Hepatocyte (in vitro differentiated cells): Measurements from ENCODE around the gene MAPK8. TPM values are rescaled to one million over a fixed set of nuclear protein-coding genes. Genes with fewer than 3 reads are reported as not detected.

Experiments used
- DNase-seq: peaks from one replicate; pipeline ENCODE4 v3.0.0-alpha.2; 2016; ENCODE audit warnings: low spot score
- H2AFZ ChIP-seq: fragments of 200-600 bp; sonication (generic); 2 replicates; pipeline ENCODE4 v1.6.0; 2016; ENCODE audit warnings: antibody characterized with exemption, mild to moderate bottlenecking
- H3K27ac ChIP-seq: fragments of 200-600 bp; sonication (generic); 2 replicates; pipeline ENCODE4 v1.5.1; 2016; ENCODE audit warnings: mild to moderate bottlenecking
- H3K27me3 ChIP-seq: fragments of 200-600 bp; sonication (generic); 2 replicates; pipeline ENCODE4 v1.6.1; 2016
- H3K36me3 ChIP-seq: fragments of 200-600 bp; sonication (generic); replicated peaks from 2 replicates; pipeline ENCODE4 v1.5.1; 2016; ENCODE audit warnings: low read depth; ENCODE audit not compliant: insufficient read depth
- H3K4me1 ChIP-seq: fragments of 200-600 bp; sonication (generic); 2 replicates; pipeline ENCODE4 v1.5.1; 2016; ENCODE audit warnings: mild to moderate bottlenecking, moderate library complexity; ENCODE audit not compliant: insufficient read depth
- H3K4me2 ChIP-seq: fragments of 200-600 bp; sonication (generic); 2 replicates; pipeline ENCODE4 v1.6.0; 2016
- H3K4me3 ChIP-seq: fragments of 200-600 bp; sonication (generic); 2 replicates; pipeline ENCODE4 v1.5.1; 2016; ENCODE audit warnings: mild to moderate bottlenecking
- H3K79me2 ChIP-seq: fragments of 200-600 bp; sonication (generic); 2 replicates; pipeline ENCODE4 v1.6.0; 2017; ENCODE audit warnings: mild to moderate bottlenecking
- H3K9me2 ChIP-seq: fragments of 200-600 bp; sonication (generic); replicated peaks from 2 replicates; pipeline ENCODE4 v1.6.0; 2017; ENCODE audit warnings: mild to moderate bottlenecking; ENCODE audit not compliant: insufficient read depth
- H3K9me3 ChIP-seq: fragments of 200-600 bp; sonication (generic); 2 replicates; pipeline ENCODE4 v1.5.1; 2016; ENCODE audit warnings: low read depth, mild to moderate bottlenecking
- H4K20me1 ChIP-seq: fragments of 200-600 bp; sonication (generic); 2 replicates; pipeline ENCODE4 v1.6.0; 2016; ENCODE audit warnings: mild to moderate bottlenecking; ENCODE audit not compliant: insufficient read depth, poor library complexity, severe bottlenecking
- EZH2 ChIP-seq: fragments of 200-600 bp; sonication (generic); IDR thresholded peaks from 2 replicates; pipeline ENCODE4 v1.6.1; 2016; ENCODE audit warnings: antibody characterized with exemption, mild to moderate bottlenecking, borderline replicate concordance
- EZH2phosphoT487 ChIP-seq: fragments of 200-600 bp; sonication (generic); IDR thresholded peaks from one replicate; pipeline ENCODE4 v1.6.1; 2018; ENCODE audit warnings: antibody characterized with exemption, mild to moderate bottlenecking, low read depth, moderate library complexity; ENCODE audit not compliant: unreplicated experiment, severe bottlenecking
- WGBS: methylation state at CpG from one replicate; pipeline ENCODE4 v1.1.6; 2016; ENCODE audit warnings: low lambda C conversion rate; ENCODE audit errors: missing lambda C conversion rate; 5-methylcytosine and 5-hydroxymethylcytosine counted together
- polyA plus RNA-seq: library from polyadenylated mRNA; unstranded; fragments of >200 nt; fragmentation: Nextera tagmentation; extraction: Ambion mirVana; gene quantifications from 2 replicates; pipeline ENCODE4 v1.2.1, GENCODE V29; 2016
- total RNA-seq: library from RNA; depleted of rRNA; stranded (reverse); fragments of >200 nt; gene quantifications from 2 replicates; pipeline ENCODE4 v1.2.3, GENCODE V29; 2014
- TF ChIP-seq, protein P1 (sequence below): fragments of 200-600 bp; sonication (generic); IDR thresholded peaks from 2 replicates; pipeline ENCODE4 v1.5.1; 2016; ENCODE audit warnings: antibody characterized with exemption, mild to moderate bottlenecking; ENCODE audit not compliant: poor library complexity

Gene MAPK8
- total and polyA plus RNA-seq, 2 experiments from 2014 or later = 20.9 to 73.2 TPM

DNA sequence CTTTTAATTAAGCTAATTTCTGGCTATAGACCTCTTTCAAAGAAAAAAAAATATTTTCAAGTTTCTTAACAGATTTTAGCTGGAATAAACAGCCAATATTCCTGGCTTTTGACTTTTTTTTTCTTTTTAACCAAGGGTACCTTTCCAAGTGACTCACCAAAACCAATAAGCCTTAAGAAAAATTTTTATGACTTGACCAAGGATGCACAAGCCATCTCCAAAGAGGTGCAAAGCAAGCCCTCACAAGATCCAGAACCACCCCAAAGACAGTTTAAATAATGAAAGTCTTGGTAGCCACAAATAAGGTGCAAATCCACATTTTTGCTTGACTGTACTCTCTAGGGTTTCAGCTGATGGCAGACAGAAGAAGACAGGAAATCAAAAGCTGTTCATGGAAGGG is 76.5 kb downstream of the MAPK8 start:
- Histone ChIP-seq H3K27me3 (no peaks in the 10 kb centered on the region), H3K79me2 (peaks cover 48% of the 10 kb centered on the region), H3K27ac (no peak overlapping the region), H3K9me2 (no peaks in the 10 kb centered on the region), H3K4me2 (peak overlapping the region; percentile 40), H4K20me1 (no peaks in the 10 kb centered on the region), H3K9me3 (peaks cover 5% of the 10 kb centered on the region), H3K36me3 (no peaks in the 10 kb centered on the region), H3K4me1 (peaks cover 32% of the 10 kb centered on the region), H2AFZ (no peak overlapping the region), H3K4me3 (no peak overlapping the region)
- DNase-seq = no peak
- TF ChIP-seq EZH2phosphoT487 (no peak), EZH2 (no peak)
- TF ChIP-seq, protein P1, sequence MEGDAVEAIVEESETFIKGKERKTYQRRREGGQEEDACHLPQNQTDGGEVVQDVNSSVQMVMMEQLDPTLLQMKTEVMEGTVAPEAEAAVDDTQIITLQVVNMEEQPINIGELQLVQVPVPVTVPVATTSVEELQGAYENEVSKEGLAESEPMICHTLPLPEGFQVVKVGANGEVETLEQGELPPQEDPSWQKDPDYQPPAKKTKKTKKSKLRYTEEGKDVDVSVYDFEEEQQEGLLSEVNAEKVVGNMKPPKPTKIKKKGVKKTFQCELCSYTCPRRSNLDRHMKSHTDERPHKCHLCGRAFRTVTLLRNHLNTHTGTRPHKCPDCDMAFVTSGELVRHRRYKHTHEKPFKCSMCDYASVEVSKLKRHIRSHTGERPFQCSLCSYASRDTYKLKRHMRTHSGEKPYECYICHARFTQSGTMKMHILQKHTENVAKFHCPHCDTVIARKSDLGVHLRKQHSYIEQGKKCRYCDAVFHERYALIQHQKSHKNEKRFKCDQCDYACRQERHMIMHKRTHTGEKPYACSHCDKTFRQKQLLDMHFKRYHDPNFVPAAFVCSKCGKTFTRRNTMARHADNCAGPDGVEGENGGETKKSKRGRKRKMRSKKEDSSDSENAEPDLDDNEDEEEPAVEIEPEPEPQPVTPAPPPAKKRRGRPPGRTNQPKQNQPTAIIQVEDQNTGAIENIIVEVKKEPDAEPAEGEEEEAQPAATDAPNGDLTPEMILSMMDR = no peak

- Histone ChIP-seq H3K27me3 (no peaks in the 10 kb centered on the region), H3K4me2 (peak overlapping the region; percentile 40), H3K36me3 (no peaks in the 10 kb centered on the region), H3K9me2 (no peaks in the 10 kb centered on the region), H3K79me2 (peaks cover 52% of the 10 kb centered on the region), H3K9me3 (peaks cover 5% of the 10 kb centered on the region), H3K4me1 (peaks cover 28% of the 10 kb centered on the region), H2AFZ (no peak overlapping the region), H3K27ac (peak overlapping the region; percentile 0), H4K20me1 (no peaks in the 10 kb centered on the region), H3K4me3 (no peak overlapping the region)
- no peak for DNase-seq
- TF ChIP-seq EZH2phosphoT487 (no peak), EZH2 (no peak)
- TF ChIP-seq, protein P1 = no peak
These were observed 76.9 kb downstream of the MAPK8 start for GRCh38 chr10:48383393-48383792.

DNA sequence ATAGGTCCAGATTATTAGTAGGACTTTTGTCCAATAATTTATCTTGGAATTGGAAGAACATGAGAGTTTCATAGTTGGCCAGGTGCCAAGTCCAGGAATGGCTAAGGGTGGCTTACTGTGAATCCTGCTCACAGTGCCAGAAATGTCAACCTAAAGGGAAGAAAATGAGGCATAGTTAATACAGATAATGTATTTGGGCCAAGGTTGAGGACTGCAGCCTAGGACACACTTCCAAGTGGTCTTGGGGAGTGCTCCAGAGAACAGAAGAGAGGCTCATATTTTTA is 78.2 kb downstream of the MAPK8 start:
- peaks cover 53% of the 10 kb centered on the region for H3K79me2 ChIP-seq
- no peak overlapping the region for H3K27ac ChIP-seq
- H3K27me3 ChIP-seq = no peaks in the 10 kb centered on the region
- DNase-seq = no peak
- H3K9me2 ChIP-seq = no peaks in the 10 kb centered on the region
- H3K4me2 ChIP-seq = no peak overlapping the region
- peaks cover 5% of the 10 kb centered on the region for H3K9me3 ChIP-seq
- TF ChIP-seq EZH2phosphoT487 (no peak), EZH2 (no peak)
- TF ChIP-seq, protein P1 = no peak
- H3K36me3 ChIP-seq = no peaks in the 10 kb centered on the region
- peaks cover 28% of the 10 kb centered on the region for H3K4me1 ChIP-seq
- no peak overlapping the region for H3K4me3 ChIP-seq
- H2AFZ ChIP-seq = no peak overlapping the region
- no peaks in the 10 kb centered on the region for H4K20me1 ChIP-seq

DNA sequence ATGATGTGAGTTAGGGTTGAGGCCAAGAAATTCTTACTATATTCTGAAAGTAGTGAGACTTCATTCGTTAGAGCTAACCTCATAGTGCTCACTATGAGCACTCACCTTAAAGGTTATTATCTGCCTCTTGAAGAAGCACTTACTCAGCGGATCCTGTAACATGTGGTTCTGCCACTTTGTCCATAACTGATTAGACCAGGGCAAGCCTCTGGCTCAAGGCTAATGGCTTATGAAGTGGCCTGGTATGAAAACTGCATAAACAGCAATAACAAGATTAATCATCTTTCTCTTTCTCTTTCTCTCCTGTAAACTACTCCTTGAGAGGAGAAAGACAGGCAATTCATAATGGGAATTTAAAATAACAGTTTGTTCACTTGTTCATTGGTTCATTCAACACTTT is 82.8 kb downstream of the MAPK8 start:
- TF ChIP-seq EZH2 (no peak), EZH2phosphoT487 (no peak)
- TF ChIP-seq, protein P1 = no peak
- no peaks in the 10 kb centered on the region for H3K36me3 ChIP-seq
- H3K79me2 ChIP-seq = peaks cover 64% of the 10 kb centered on the region
- no peaks in the 10 kb centered on the region for H3K27me3 ChIP-seq
- no peak overlapping the region for H3K4me2 ChIP-seq
- H3K9me3 ChIP-seq = no peaks in the 10 kb centered on the region
- H3K27ac ChIP-seq = no peak overlapping the region
- H3K9me2 ChIP-seq = no peaks in the 10 kb centered on the region
- H2AFZ ChIP-seq = no peak overlapping the region
- H4K20me1 ChIP-seq = no peaks in the 10 kb centered on the region
- H3K4me3 ChIP-seq = no peak overlapping the region
- 76% methylated on average over 2 of the region's 2 CpGs for WGBS
- no peak for DNase-seq
- H3K4me1 ChIP-seq = peaks cover 20% of the 10 kb centered on the region
